A549 treated with RU486 at 1 μM for 4 hours (cell line): ENCODE measurements around the gene KLF9. TPM values are rescaled to one million over a fixed set of nuclear protein-coding genes. Genes with fewer than 3 reads are reported as not detected.

Source experiments
- total RNA-seq: library from RNA; stranded (reverse); fragments of 200-300 nt; extraction: Qiagen RNA extraction; gene quantifications from 5 replicates; pipeline ENCODE4 v1.2.3, GENCODE V29; 2022; ENCODE audit warnings: low read depth

Gene KLF9
- total RNA-seq: 0.32 to 0.75 TPM (median 0.71 TPM) in 5 replicates

DNA sequence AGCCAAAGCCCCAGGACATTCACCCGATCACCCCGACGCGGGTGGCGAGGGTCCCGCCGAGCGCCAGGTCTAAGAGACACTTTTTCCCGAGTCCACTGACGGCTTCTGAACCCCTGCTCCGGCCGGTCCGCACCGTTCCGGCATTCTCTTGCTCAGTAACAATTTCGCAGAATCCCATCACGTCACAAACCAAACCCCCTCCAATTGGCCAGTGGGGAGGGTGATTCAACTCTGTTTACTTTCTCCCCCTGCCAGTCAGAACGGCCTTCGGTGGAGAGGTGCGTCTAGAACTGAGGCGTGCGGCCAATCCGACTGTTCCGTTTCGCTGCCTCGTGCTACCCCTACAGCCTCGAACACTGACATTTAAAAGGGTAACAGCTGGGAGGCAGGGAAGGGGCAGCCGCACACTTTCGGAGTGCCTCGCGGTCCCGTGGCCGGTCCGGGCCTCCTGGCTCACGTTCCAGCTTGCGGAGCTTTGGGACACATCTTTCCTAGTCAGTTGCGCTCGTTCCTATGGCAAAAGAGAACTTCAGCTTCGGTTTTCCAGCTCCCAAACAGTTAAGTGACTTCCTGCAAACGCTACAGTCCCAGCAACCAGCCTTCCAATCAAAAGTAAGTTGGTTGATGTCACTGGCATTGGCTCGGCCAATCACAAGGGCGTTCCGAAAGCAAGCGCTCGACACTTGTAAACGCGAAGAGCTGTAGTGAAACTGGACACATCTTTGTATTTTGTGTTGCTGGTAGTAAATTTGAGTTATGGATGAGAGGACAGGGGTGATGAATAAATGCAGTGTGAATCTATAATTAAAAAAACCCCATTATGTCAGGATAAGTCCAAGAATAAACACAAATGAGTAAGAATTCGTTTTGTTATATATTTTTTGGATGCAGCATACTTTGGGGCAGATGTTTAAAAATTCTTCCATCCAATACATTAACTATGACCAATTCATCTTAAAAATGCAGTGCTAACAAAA lies at the start of gene KLF9:
TSS of gene KLF9 (minus strand) at position 859 of the 977 bp plus-strand sequence. CDS start 1,294 bp downstream, outside the sequence.

Other genes with a start within 250 kb of the KLF9 start
- gene SMC5, start 155.7 kb downstream of the KLF9 start, total RNA-seq: 6.2 to 18.9 TPM (median 14.4 TPM) in 5 replicates